Psoas muscle (tissue), 8 donors: ENCODE results near the gene WDR91. TPM values are rescaled to one million over a fixed set of nuclear protein-coding genes. Genes with fewer than 3 reads are reported as not detected.
A peak's percentile ranks its signal among the peaks of the same experiment; 100 is the strongest.

Source experiments
- ATAC-seq, 4 donors: fragments of 200-7000 bp; cut with Tn5 transposase; one replicate each; pipeline ENCODE4 v1.9.1; 2020; ENCODE audit warnings: moderate library complexity in 3 of 4, mild to moderate bottlenecking in 2 of 4
- DNase-seq, 2 donors: peaks; one replicate each; pipeline ENCODE4 v3.0.0-alpha.2; 2020
- H3K27ac ChIP-seq: fragments of 200-600 bp; one replicate; pipeline ENCODE4 v1.8.0; 2022
- H3K27me3 ChIP-seq, 3 donors: fragments of 200-600 bp in 1 of 3; one replicate each; pipeline versions ENCODE4 v1.6.1 to v1.8.0; 2013 to 2022; ENCODE audit warnings: low read length in 2 of 3, mild to moderate bottlenecking in 2 of 3, moderate library complexity in 1 of 3; ENCODE audit not compliant: insufficient read depth in 3 of 3
- H3K36me3 ChIP-seq, 2 donors: fragments of 200-600 bp in 1 of 2; one replicate each; pipeline versions ENCODE4 v1.6.1 to v1.8.0; 2013 to 2022; ENCODE audit warnings: low read depth in 1 of 2, mild to moderate bottlenecking in 1 of 2, moderate library complexity in 1 of 2; ENCODE audit not compliant: insufficient read depth in 1 of 2
- H3K4me1 ChIP-seq: fragments of 200-600 bp; one replicate; pipeline ENCODE4 v1.8.0; 2022
- H3K4me3 ChIP-seq: fragments of 200-600 bp; one replicate; pipeline ENCODE4 v1.8.0; 2022; ENCODE audit warnings: mild to moderate bottlenecking
- H3K9me3 ChIP-seq: fragments of 200-600 bp; one replicate; pipeline ENCODE4 v1.8.0; 2022
- CTCF ChIP-seq: fragments of 200-600 bp; IDR thresholded peaks from one replicate; pipeline ENCODE4 v1.8.0; 2022; ENCODE audit warnings: antibody characterized with exemption
- WGBS, 3 donors: extraction: QIAGEN DNeasy Blood & Tissue Kit; methylation state at CpG; one replicate each; pipeline versions ENCODE4 v1.1.6 to v1.1.7; 2013; 5-methylcytosine and 5-hydroxymethylcytosine counted together
- intact Hi-C, 2 donors: fragments of 100-400 bp; cut with DNase I; formaldehyde crosslinking; loops; one replicate each; pipeline versions ENCODE4 v1.11.0 to v1.14.2; 2022
- polyA plus RNA-seq, 3 donors: library from polyadenylated mRNA; stranded (reverse); fragments of 200-250 nt; gene quantifications; one replicate each; pipeline ENCODE4 v1.2.3, GENCODE V29; 2013
- total RNA-seq, 4 donors: library from RNA; stranded (reverse); fragmentation: NEBNext Ultra II Directional in 2 of 4; extraction: Animal tissue kit (Norgen Biotek cat#: 25700) in 2 of 4; gene quantifications; one replicate each; pipeline versions ENCODE4 v1.2.1 to v1.2.4, GENCODE V29; 2021 to 2023
- donor health status: healthy with polysubstance abuse.
- donor health status: DM: no; HTN: no; CAD: no; lungs with moderate emphysema.
- donor health status: Bipolar disorder and iron deficiency.
- donor health status: healthy.
- donor health status: DM: yes; HTN: yes; CAD: no.
- donor health status: DM: no; HTN: no; CAD: no.
- donor health status: DM: no; HTN: no; CAD: no.
- donor health status: DM: yes; HTN: yes; CAD: no.

The WDR91 gene
- total and polyA plus RNA-seq, 7 donors = 2.7 to 23.6 (median 4.8) TPM

GRCh38 chr7:135197906-135198655, 13.2 kb downstream of the WDR91 start:
- H3K27ac ChIP-seq = no peak overlapping the region
- H3K9me3 ChIP-seq = no peaks in the 10 kb centered on the region
- no peak for DNase-seq
- H3K36me3 ChIP-seq = peaks cover 10 to 99% of the 10 kb centered on the region in 2 donors
- WGBS, 3 donors = 90 to 94% (median 93%) methylated on average over 15 of the region's 15 CpGs
- H3K27me3 ChIP-seq = no peaks in the 10 kb centered on the region
- ATAC-seq = no peak
- H3K4me3 ChIP-seq = no peak overlapping the region
- intact Hi-C loops = no loop called here
- H3K4me1 ChIP-seq = peaks cover 6% of the 10 kb centered on the region
- no peak for TF ChIP-seq CTCF

DNA sequence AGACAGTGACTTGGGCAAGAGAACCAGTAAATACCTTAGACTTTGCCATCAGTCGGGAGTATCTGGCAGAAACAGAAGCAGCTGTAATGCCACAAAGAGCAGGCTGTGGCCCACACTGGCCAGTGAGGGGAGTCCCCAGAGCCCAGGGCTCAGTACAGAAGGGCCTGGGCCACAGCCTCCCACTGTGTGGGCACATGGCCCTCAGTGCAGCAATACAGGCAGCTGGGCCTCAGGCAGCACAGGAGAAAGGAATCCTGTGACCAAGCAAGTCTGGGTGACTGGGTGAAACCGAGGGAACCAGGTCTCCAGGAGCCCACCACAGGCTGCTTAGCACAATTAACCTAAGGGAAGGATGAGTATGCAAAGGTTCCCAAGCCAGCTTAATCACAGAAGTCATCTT, 14.0 kb downstream of the WDR91 start:
- H3K4me1 ChIP-seq = peaks cover 6% of the 10 kb centered on the region
- ATAC-seq (no peak), DNase-seq (no peak)
- TF ChIP-seq CTCF = no peak
- intact Hi-C loops = no loop called here
- no peaks in the 10 kb centered on the region for H3K27me3 ChIP-seq
- H3K27ac ChIP-seq = no peak overlapping the region
- no peak overlapping the region for H3K4me3 ChIP-seq
- WGBS, 3 donors = 81 to 89% (median 84%) methylated on average over 2 of the region's 2 CpGs
- peaks cover 10 to 99% of the 10 kb centered on the region in 2 donors for H3K36me3 ChIP-seq
- no peaks in the 10 kb centered on the region for H3K9me3 ChIP-seq

DNA sequence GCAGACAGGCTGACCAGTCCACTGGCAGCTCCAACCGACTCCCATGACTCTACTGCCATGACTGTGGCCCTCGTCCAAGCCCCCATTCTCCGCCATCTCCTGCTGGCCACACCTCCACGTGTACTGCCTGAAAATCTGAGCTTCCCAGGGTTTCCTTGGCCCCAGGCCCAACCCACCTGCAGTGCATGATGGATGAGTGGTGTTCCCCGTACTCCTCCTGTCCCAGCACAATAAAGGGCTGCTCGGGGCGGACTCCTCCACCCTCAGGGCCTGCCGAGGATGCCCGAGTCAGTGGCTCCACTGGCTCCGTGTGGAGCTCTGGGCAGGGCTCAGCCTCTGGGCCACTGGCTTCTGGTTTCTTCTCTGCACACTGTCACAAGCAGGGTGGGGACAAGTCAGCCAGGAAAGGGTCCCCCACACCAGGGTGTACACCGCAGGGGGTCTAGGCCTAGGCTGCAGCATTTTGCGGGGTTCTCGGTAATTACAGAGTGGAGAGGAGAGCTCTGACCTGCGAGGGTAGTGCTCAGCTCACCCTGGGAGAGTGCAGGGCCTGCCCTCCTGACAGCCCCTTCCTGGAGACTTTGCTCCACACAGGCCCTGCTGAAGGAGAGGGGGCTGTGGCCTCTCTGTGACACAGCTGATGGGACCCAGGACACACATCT, 15.2 kb downstream of the WDR91 start:
- TF ChIP-seq CTCF = no peak
- DNase-seq = no peak
- H3K4me1 ChIP-seq = peaks cover 5% of the 10 kb centered on the region
- WGBS, 3 donors = 92 to 94% (median 93%) methylated on average over 14 of the region's 14 CpGs
- H3K27ac ChIP-seq = no peak overlapping the region
- intact Hi-C loops = no loop called here
- ATAC-seq = peak in 1 of 4 donors; percentile 9
- H3K27me3 ChIP-seq = no peaks in the 10 kb centered on the region
- peaks cover 10 to 99% of the 10 kb centered on the region in 2 donors for H3K36me3 ChIP-seq
- H3K4me3 ChIP-seq = no peak overlapping the region
- no peaks in the 10 kb centered on the region for H3K9me3 ChIP-seq

DNA sequence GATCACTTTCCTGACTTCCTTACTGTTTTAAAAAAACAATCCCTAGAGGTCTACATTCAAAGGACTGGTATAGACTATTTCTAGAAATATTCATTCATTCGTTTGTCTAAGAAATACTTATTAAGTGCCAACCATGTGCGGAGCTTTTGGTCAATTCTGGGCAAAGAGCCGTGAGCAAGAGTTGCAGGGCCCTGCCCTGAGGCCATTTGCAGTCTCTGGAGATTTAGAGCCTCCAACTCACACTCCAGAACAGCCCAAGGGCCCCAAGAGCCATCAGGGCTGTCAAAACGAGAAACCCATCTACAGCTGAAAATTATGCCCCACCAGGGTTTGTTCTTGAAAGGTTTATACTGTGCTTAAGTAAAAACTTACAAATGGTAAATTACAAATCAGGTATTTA, 16.2 kb downstream of the WDR91 start:
- 83 to 87% (median 85%) methylated on average over 4 of the region's 4 CpGs for WGBS, 3 donors
- H3K27me3 ChIP-seq = no peaks in the 10 kb centered on the region
- no peak for ATAC-seq
- H3K9me3 ChIP-seq = no peaks in the 10 kb centered on the region
- no peak for TF ChIP-seq CTCF
- H3K4me1 ChIP-seq = no peaks in the 10 kb centered on the region
- peaks cover 10 to 100% of the 10 kb centered on the region in 2 donors for H3K36me3 ChIP-seq
- H3K4me3 ChIP-seq = no peak overlapping the region
- intact Hi-C loops = no loop called here
- no peak overlapping the region for H3K27ac ChIP-seq
- DNase-seq = no peak
